Measurements from ENCODE around the gene CYLD. TPM values are rescaled to one million over a fixed set of nuclear protein-coding genes. Genes with fewer than 3 reads are reported as not detected.

Gene CYLD
- total RNA-seq, 1 experiment from 2014 or later = 12.5 TPM

DNA sequence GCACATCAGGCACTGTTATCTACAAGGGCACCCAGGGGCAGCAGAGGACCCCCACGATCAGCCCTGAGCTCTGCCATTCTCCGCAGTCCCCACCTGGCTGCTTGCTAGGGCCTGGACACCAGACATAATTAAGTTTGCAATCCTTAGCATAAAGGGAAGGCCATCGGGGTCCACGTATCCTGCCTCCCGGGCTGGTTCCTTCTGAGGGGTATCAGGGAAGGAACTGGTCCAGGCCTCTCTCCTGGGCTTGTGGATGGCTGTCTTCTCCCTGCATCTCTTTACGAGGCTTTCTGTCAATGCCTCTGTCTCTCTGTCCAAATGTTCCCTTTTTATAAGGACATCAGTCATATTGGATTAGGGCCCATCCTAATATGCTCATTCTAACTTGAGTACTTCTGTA, 77.8 kb downstream of the CYLD start:
- H2BK12ac ChIP-seq (ENCODE audit: insufficient read length, low read depth, low read length) = no peak overlapping the region
- H3K4me2 ChIP-seq (ENCODE audit: insufficient read depth, insufficient read length, low read length) = no peak overlapping the region
- H4K8ac ChIP-seq (replicated peaks; ENCODE audit: insufficient read length, low read depth, low read length) = no peak overlapping the region
- no peak overlapping the region for H2AK5ac ChIP-seq (ENCODE audit: insufficient read length, low read length)
- Mint-ChIP-seq H3K27ac (no peak overlapping the region), H3K27me3 (ENCODE audit: low read depth) (no peaks in the 10 kb centered on the region; the same call in none of the 2 replicates), H3K36me3 (ENCODE audit: insufficient read depth in 1 of 3, low read depth in 3 of 3) (no peaks in the 10 kb centered on the region), H3K4me1 (peaks cover 2 to 3% of the 10 kb centered on the region in 2 experiments; a peak in 1 of 4 replicates), H3K4me3 (no peak overlapping the region), H3K9me3 (no peaks in the 10 kb centered on the region)
- H3K56ac ChIP-seq (ENCODE audit: insufficient read length, low read depth, low read length) = no peak overlapping the region
- no peaks in the 10 kb centered on the region for H3K27me3 ChIP-seq (ENCODE audit: insufficient read depth, low read length)
- no peak overlapping the region for H2AFZ ChIP-seq (ENCODE audit: low read length)
- H3K9ac ChIP-seq (ENCODE audit: extremely low read depth, insufficient read length, low read length) = no peak overlapping the region
- H3K18ac ChIP-seq (ENCODE audit: insufficient read length, low read depth, low read length) = no peak overlapping the region
- no peak overlapping the region for H3T11ph ChIP-seq (ENCODE audit: low read length)
- H3K23ac ChIP-seq (ENCODE audit: insufficient read length, low read depth, low read length) = no peak overlapping the region
- H3K4me1 ChIP-seq (ENCODE audit: insufficient read depth, low read length) = no peaks in the 10 kb centered on the region
- no peaks in the 10 kb centered on the region for H3K79me2 ChIP-seq (ENCODE audit: insufficient read depth, low read length)
- H3K79me1 ChIP-seq (ENCODE audit: insufficient read depth, low read depth, low read length, poor library complexity, severe bottlenecking) = no peaks in the 10 kb centered on the region
- no peak overlapping the region for H2BK120ac ChIP-seq (ENCODE audit: low read depth, low read length, poor library complexity, severe bottlenecking)
- no peak overlapping the region for H3K27ac ChIP-seq (ENCODE audit: insufficient read length, low read depth, low read length)
- no peak overlapping the region for H3K14ac ChIP-seq (ENCODE audit: insufficient read depth, low read length)
- WGBS (ENCODE audit: extremely low coverage, insufficient read length, low lambda C conversion rate) = no CpG with 5 or more reads among the region's 6 CpGs
- H2BK20ac ChIP-seq (ENCODE audit: low read depth, low read length, poor library complexity, severe bottlenecking) = no peak overlapping the region
- no peaks in the 10 kb centered on the region for H3K23me2 ChIP-seq (ENCODE audit: insufficient read length, low read depth, low read length, poor library complexity, severe bottlenecking)
- H3K9me3 ChIP-seq (ENCODE audit: control insufficient read depth, low read depth, low read length) = no peaks in the 10 kb centered on the region
- H4K91ac ChIP-seq (ENCODE audit: insufficient read length, low read depth, low read length) = no peak overlapping the region
- H4K20me1 ChIP-seq (ENCODE audit: control insufficient read depth, insufficient read depth, insufficient read length) = no peaks in the 10 kb centered on the region
- TF ChIP-seq, protein P1, sequence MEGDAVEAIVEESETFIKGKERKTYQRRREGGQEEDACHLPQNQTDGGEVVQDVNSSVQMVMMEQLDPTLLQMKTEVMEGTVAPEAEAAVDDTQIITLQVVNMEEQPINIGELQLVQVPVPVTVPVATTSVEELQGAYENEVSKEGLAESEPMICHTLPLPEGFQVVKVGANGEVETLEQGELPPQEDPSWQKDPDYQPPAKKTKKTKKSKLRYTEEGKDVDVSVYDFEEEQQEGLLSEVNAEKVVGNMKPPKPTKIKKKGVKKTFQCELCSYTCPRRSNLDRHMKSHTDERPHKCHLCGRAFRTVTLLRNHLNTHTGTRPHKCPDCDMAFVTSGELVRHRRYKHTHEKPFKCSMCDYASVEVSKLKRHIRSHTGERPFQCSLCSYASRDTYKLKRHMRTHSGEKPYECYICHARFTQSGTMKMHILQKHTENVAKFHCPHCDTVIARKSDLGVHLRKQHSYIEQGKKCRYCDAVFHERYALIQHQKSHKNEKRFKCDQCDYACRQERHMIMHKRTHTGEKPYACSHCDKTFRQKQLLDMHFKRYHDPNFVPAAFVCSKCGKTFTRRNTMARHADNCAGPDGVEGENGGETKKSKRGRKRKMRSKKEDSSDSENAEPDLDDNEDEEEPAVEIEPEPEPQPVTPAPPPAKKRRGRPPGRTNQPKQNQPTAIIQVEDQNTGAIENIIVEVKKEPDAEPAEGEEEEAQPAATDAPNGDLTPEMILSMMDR (conservative IDR thresholded peaks at IDR 0.05) = no peak
- no peak for DNase-seq
- no peak overlapping the region for H2BK5ac ChIP-seq (ENCODE audit: insufficient read length, low read length)
- no peak overlapping the region for H3K4ac ChIP-seq (ENCODE audit: low read depth, low read length)
- H4K5ac ChIP-seq (ENCODE audit: insufficient read length, low read depth, low read length) = no peak overlapping the region
- H2BK15ac ChIP-seq (ENCODE audit: low read depth, low read length) = no peak overlapping the region

Measured in H9 (cell line).